A549 (cell line): ENCODE measurements around the gene PIGC. TPM values are rescaled to one million over a fixed set of nuclear protein-coding genes. Genes with fewer than 3 reads are reported as not detected.

Experiments used
- ATAC-seq, 2 experiments: fragments of 200-7000 bp in 1 of 2; fragments of >200 bp in 1 of 2; cut with Nextera tagmentation in 1 of 2; cut with Tn5 transposase in 1 of 2; 3 replicates each; pipeline versions ENCODE4 v1.8.0 to v1.9.1; 2018 to 2020; ENCODE audit warnings: mild to moderate bottlenecking in 1 of 2, moderate library complexity in 1 of 2
- CTCF ChIA-PET: fragments of 300-600 bp; sonication (Branson Sonifier 250); formaldehyde crosslinking; extraction: SDS; loops from one replicate; lab custom pipeline; 2021; ENCODE audit warnings: antibody characterized with exemption, inconsistent platforms; lab: Yijun Ruan, JAX
- POLR2A ChIA-PET: fragments of 350-600 bp; formaldehyde crosslinking; extraction: SDS; loops from one replicate; lab custom pipeline; 2021; ENCODE audit warnings: antibody characterized with exemption, inconsistent platforms; lab: Yijun Ruan, JAX
- DNase-seq, 2 experiments: peaks; one replicate each; pipeline versions ENCODE4 v3.0.0 to v3.0.0-alpha.2; 2011 to 2016; ENCODE audit warnings: low read depth in 1 of 2, low spot score in 1 of 2
- FAIRE-seq: peaks from 2 replicates; lab custom pipeline; 2011; peaks lifted over from hg19 to GRCh38; lab: Jason Lieb, UNC
- H3K27ac ChIP-seq, 2 experiments: fragments of >200 bp; sonication (Bioruptor Twin); formaldehyde crosslinking; 3 replicates each; pipeline ENCODE4 v1.5.1; 2016 to 2017
- H3K4me1 ChIP-seq: fragments of >200 bp; sonication (Bioruptor Twin); formaldehyde crosslinking; 3 replicates; pipeline ENCODE4 v1.6.1; 2016
- H3K4me2 ChIP-seq: fragments of >200 bp; sonication (Bioruptor Twin); formaldehyde crosslinking; 3 replicates; pipeline ENCODE4 v1.6.1; 2016
- H3K4me3 ChIP-seq: fragments of >200 bp; sonication (Bioruptor Twin); formaldehyde crosslinking; 3 replicates; pipeline ENCODE4 v1.5.1; 2016
- H3K9me3 ChIP-seq: fragments of >200 bp; sonication (Bioruptor Twin); formaldehyde crosslinking; 3 replicates; pipeline ENCODE4 v1.6.1; 2016
- CBX2 ChIP-seq: fragments of 200-600 bp; sonication (generic); IDR thresholded peaks from 2 replicates; pipeline ENCODE4 v1.6.1; 2016; ENCODE audit warnings: low read depth, mild to moderate bottlenecking, borderline replicate concordance
- CEBPB ChIP-seq, 2 experiments: fragments of >200 bp in 1 of 2; sonication (Bioruptor Twin) in 1 of 2; formaldehyde crosslinking in 1 of 2; IDR thresholded peaks; 2 replicates each; pipeline ENCODE4 v1.6.1; 2012 to 2016
- CTCF ChIP-seq: fragments of >200 bp; sonication (Bioruptor Twin); formaldehyde crosslinking; IDR thresholded peaks from 3 replicates; pipeline ENCODE4 v1.5.1; 2016
- ESRRA ChIP-seq: fragments of 150-350 bp; IDR thresholded peaks from 2 replicates; pipeline ENCODE4 v1.6.1; 2014; ENCODE audit warnings: mild to moderate bottlenecking, low read length, borderline replicate concordance
- FOSL2 ChIP-seq, 2 experiments: fragments of 450-650 bp in 1 of 2; fragments of >200 bp in 1 of 2; sonication (Bioruptor Twin) in 1 of 2; formaldehyde crosslinking; IDR thresholded peaks; 2 replicates each; pipeline versions ENCODE4 v1.5.0 to v1.6.1; 2016 to 2020; ENCODE audit warnings: mild to moderate bottlenecking in 1 of 2, moderate library complexity in 1 of 2
- FOXS1 ChIP-seq: fragments of 250-450 bp; sonication (Bioruptor Pico); IDR thresholded peaks from 2 replicates; pipeline ENCODE4 v1.5.0; 2020; ENCODE audit warnings: mild to moderate bottlenecking, moderate library complexity
- GATA3 ChIP-seq: IDR thresholded peaks from 2 replicates; pipeline ENCODE4 v1.6.1; 2012; ENCODE audit warnings: borderline replicate concordance
- HMGXB4 ChIP-seq: fragments of 250-450 bp; sonication (Bioruptor Pico); IDR thresholded peaks from 2 replicates; pipeline ENCODE4 v1.5.0; 2021; ENCODE audit warnings: mild to moderate bottlenecking, moderate library complexity, borderline replicate concordance
- JUNB ChIP-seq: fragments of >200 bp; sonication (Bioruptor Twin); formaldehyde crosslinking; IDR thresholded peaks from 2 replicates; pipeline ENCODE4 v1.6.1; 2016
- MAFK ChIP-seq: fragments of 450-650 bp; IDR thresholded peaks from 2 replicates; pipeline ENCODE4 v1.6.1; 2014; ENCODE audit not compliant: partially characterized antibody
- PHF8 ChIP-seq: fragments of 200-600 bp; sonication (generic); IDR thresholded peaks from 2 replicates; pipeline ENCODE4 v1.6.1; 2016; ENCODE audit warnings: low read depth, mild to moderate bottlenecking, antibody characterized with exemption, moderate library complexity, borderline replicate concordance
- POLR2AphosphoS2 ChIP-seq: conservative IDR thresholded peaks from 2 replicates; pipeline ENCODE4 v1.6.1; 2012; ENCODE audit warnings: low read length, improper control_type of control experiment, inconsistent platforms
- RNF2 ChIP-seq: fragments of 200-600 bp; sonication (generic); IDR thresholded peaks from 2 replicates; pipeline ENCODE4 v1.6.1; 2016; ENCODE audit warnings: low read depth, mild to moderate bottlenecking, antibody characterized with exemption, moderate library complexity, borderline replicate concordance
- SMC3 ChIP-seq: fragments of >200 bp; sonication (Bioruptor Twin); formaldehyde crosslinking; IDR thresholded peaks from 3 replicates; pipeline ENCODE4 v1.6.1; 2018; ENCODE audit warnings: inconsistent platforms
- ZFP36 ChIP-seq: fragments of 450-650 bp; IDR thresholded peaks from 2 replicates; pipeline ENCODE4 v1.6.1; 2014; ENCODE audit warnings: borderline replicate concordance; ENCODE audit not compliant: partially characterized antibody
- ZNF302 ChIP-seq: fragments of 250-450 bp; sonication (Bioruptor Pico); IDR thresholded peaks from 2 replicates; pipeline ENCODE4 v1.9.0; 2021; ENCODE audit warnings: inconsistent platforms, mild to moderate bottlenecking, moderate library complexity
- WGBS: methylation state at CpG from one replicate; pipeline ENCODE4 v1.1.6; 2017; ENCODE audit errors: missing lambda C conversion rate; 5-methylcytosine and 5-hydroxymethylcytosine counted together
- polyA plus RNA-seq, 4 experiments: library from polyadenylated mRNA; depleted of rRNA in 3 of 4; stranded (reverse); fragments of >200 nt; fragmentation: RNase III in 1 of 4; extraction: RNeasy Plus Mini Kit Qiagen cat#74134 plus additional on column Dnase treatment in 1 of 4; gene quantifications; 2 replicates in 3 of 4; 3 replicates in 1 of 4; pipeline ENCODE4 v1.2.3, GENCODE V29; 2011 to 2017

Gene PIGC
- polyA plus RNA-seq, 2 of the 4 experiments (the other 2 are of a cell fraction) = 30.7 to 50.0 TPM

GRCh38 chr1:172466795-172467407 is 23.0 kb upstream of the PIGC start:
- peak overlapping the region; percentile 14; the same call in 1 of the 3 replicates for H3K4me3 ChIP-seq
- CTCF ChIA-PET = interaction anchor here (1.9 kb wide), 1 partner anchor 17 kb away, joined by 10 read pairs; no protein-coding TSS in a partner anchor
- WGBS = 88% methylated on average over 3 of the region's 3 CpGs
- peak; percentile 13 for FAIRE-seq
- peaks cover 37% of the 10 kb centered on the region for H3K4me1 ChIP-seq
- ATAC-seq = peak; percentile 61 to 80
- peak overlapping the region; percentile 78 to 81 for H3K27ac ChIP-seq
- TF ChIP-seq MAFK = peak; percentile 35
- TF ChIP-seq RNF2 = no peak
- peak in 1 of 2 experiments; percentile 45 for DNase-seq
- no peaks in the 10 kb centered on the region for H3K9me3 ChIP-seq
- peak overlapping the region; percentile 76 for H3K4me2 ChIP-seq
- POLR2A ChIA-PET = no interaction called here

- Histone ChIP-seq H3K4me1 (peaks cover 50% of the 10 kb centered on the region), H3K4me3 (no peak overlapping the region), H3K9me3 (no peaks in the 10 kb centered on the region), H3K4me2 (no peak overlapping the region), H3K27ac (peak overlapping the region; percentile 78 to 81)
- FAIRE-seq = no peak
- ChIA-PET POLR2A (no interaction called here), CTCF (interaction anchor here (1.1 to 1.9 kb wide), 2 partner anchors 16 to 254 kb away, joined by 3 to 10 read pairs; no protein-coding TSS in a partner anchor)
- ATAC-seq = no peak
- no peak for DNase-seq
- WGBS = 77% methylated on average over 1 of the region's 1 CpG
- TF ChIP-seq ZFP36 (no peak), CTCF (no peak), FOXS1 (no peak), ZNF302 (CRISPR knock-in tag) (no peak), CBX2 (no peak)
Observed at GRCh38 chr1:172465617-172466016, 21.7 kb upstream of the PIGC start.

- peak overlapping the region; percentile 65 to 79 for H3K27ac ChIP-seq
- ChIA-PET POLR2A (interaction anchor here (0.5 to 1.4 kb wide), 3 partner anchors 55 to 679 kb away, joined by 3 to 17 read pairs (median 3); partner anchors contain the start of genes METTL13 and SUCO), CTCF (interaction anchor here (1.7 to 3.0 kb wide), 2 partner anchors 11 to 16 kb away, joined by 6 to 22 read pairs; no protein-coding TSS in a partner anchor)
- peaks cover 27% of the 10 kb centered on the region for H3K4me1 ChIP-seq
- no peaks in the 10 kb centered on the region for H3K9me3 ChIP-seq
- DNase-seq (peak in 1 of 2 experiments; percentile 30), FAIRE-seq (no peak), ATAC-seq (peak; percentile 46 to 71; a peak in 5 of 6 replicates)
- no peak overlapping the region for H3K4me3 ChIP-seq
- peak overlapping the region; percentile 65 for H3K4me2 ChIP-seq
- 54% methylated on average over 1 of the region's 1 CpG for WGBS
- no peak for TF ChIP-seq HMGXB4 (CRISPR knock-in tag)
- peak; percentile 82 for TF ChIP-seq GATA3
- TF ChIP-seq JUNB = peak; percentile 38
Observed at GRCh38 chr1:172460887-172461315, 17.0 kb upstream of the PIGC start.

GRCh38 chr1:172460177-172460576 is 16.3 kb upstream of the PIGC start:
- CTCF ChIA-PET = interaction anchor here (1.0 to 3.0 kb wide), 4 partner anchors 10 to 17 kb away, joined by 3 to 22 read pairs (median 5); partner anchors contain the start of gene PIGC
- POLR2A ChIA-PET = interaction anchor here (0.5 to 1.4 kb wide), 3 partner anchors 56 to 679 kb away, joined by 3 to 17 read pairs (median 3); partner anchors contain the start of genes METTL13 and SUCO
- Histone ChIP-seq H3K27ac (peak overlapping the region in 1 of 2 experiments; percentile 65; a peak in 3 of 6 replicates), H3K4me3 (no peak overlapping the region; the same call in 2 of the 3 replicates), H3K4me1 (peaks cover 27% of the 10 kb centered on the region), H3K4me2 (peak overlapping the region; percentile 65), H3K9me3 (no peaks in the 10 kb centered on the region)
- DNase-seq (peak in 1 of 2 experiments; percentile 49), FAIRE-seq (no peak), ATAC-seq (peak; percentile 70 to 85)
- 24% methylated on average over 1 of the region's 1 CpG for WGBS
- TF ChIP-seq JUNB (peak; percentile 73), PHF8 (no peak), MAFK (no peak), GATA3 (peak; percentile 67), POLR2AphosphoS2 (no peak), CEBPB (IDR thresholded peaks at IDR 0.05) (peak; percentile 65 to 68), ESRRA (no peak), FOSL2 (IDR thresholded peaks at IDR 0.05) (peak; percentile 65), FOSL2 (CRISPR knock-in tag; IDR thresholded peaks at IDR 0.05) (peak; percentile 55), SMC3 (0 out of 3 replicates have a peak, but pooled peaks have one; percentile 8)
